DOHH2 (cell line): ENCODE measurements around the gene LVRN.

Experiments
- H3F3A ChIP-seq: fragments of 200-600 bp; sonication (generic), shearing (Covaris generic); 2 replicates; pipeline ENCODE4 v1.6.0; 2016; ENCODE audit warnings: antibody characterized with exemption, mild to moderate bottlenecking; ENCODE audit not compliant: control insufficient read depth, insufficient read depth
- H3K27ac ChIP-seq: fragments of 200-600 bp; sonication (generic); 2 replicates; pipeline ENCODE4 v1.5.1; 2014; ENCODE audit warnings: low read depth, mild to moderate bottlenecking, low read length, moderate library complexity
- H3K27me3 ChIP-seq: fragments of 200-600 bp; sonication (generic); 2 replicates; pipeline ENCODE4 v1.6.1; 2014; ENCODE audit warnings: mild to moderate bottlenecking, low read length, mixed read lengths; ENCODE audit not compliant: control insufficient read depth
- H3K36me3 ChIP-seq: fragments of 200-600 bp; sonication (generic); 2 replicates; pipeline ENCODE4 v1.6.1; 2014; ENCODE audit warnings: mild to moderate bottlenecking, low read length, moderate library complexity, mixed read lengths; ENCODE audit not compliant: control insufficient read depth
- H3K4me1 ChIP-seq: fragments of 200-600 bp; sonication (generic); 2 replicates; pipeline ENCODE4 v1.6.1; 2014; ENCODE audit warnings: mild to moderate bottlenecking, low read length, mixed read lengths; ENCODE audit not compliant: control insufficient read depth
- H3K4me2 ChIP-seq: fragments of 200-600 bp; sonication (generic); 2 replicates; pipeline ENCODE4 v1.6.0; 2014; ENCODE audit warnings: mild to moderate bottlenecking, low read length, moderate library complexity
- H3K4me3 ChIP-seq: fragments of 200-600 bp; sonication (generic); 2 replicates; pipeline ENCODE4 v1.5.1; 2014; ENCODE audit warnings: mild to moderate bottlenecking, low read length, mixed read lengths
- H3K79me2 ChIP-seq: fragments of 200-600 bp; sonication (generic); 2 replicates; pipeline ENCODE4 v1.6.1; 2014; ENCODE audit warnings: mild to moderate bottlenecking, low read length, mixed read lengths; ENCODE audit not compliant: control insufficient read depth
- H3K9me2 ChIP-seq: fragments of 200-600 bp; sonication (generic); replicated peaks from 2 replicates; pipeline ENCODE4 v1.6.1; 2014; ENCODE audit warnings: mild to moderate bottlenecking, low read length, mixed read lengths; ENCODE audit not compliant: control insufficient read depth
- H3K9me3 ChIP-seq: fragments of 200-600 bp; sonication (generic); 2 replicates; pipeline ENCODE4 v1.6.1; 2014; ENCODE audit warnings: antibody characterized with exemption, low read length, mixed read lengths; ENCODE audit not compliant: control insufficient read depth, insufficient read depth
- H4K20me1 ChIP-seq: fragments of 200-600 bp; sonication (generic); 2 replicates; pipeline ENCODE4 v1.6.0; 2014; ENCODE audit warnings: low read depth, mild to moderate bottlenecking, antibody characterized with exemption, low read length, moderate library complexity; ENCODE audit not compliant: control insufficient read depth, insufficient read depth
- CTCF ChIP-seq: fragments of 200-600 bp; sonication (generic); IDR thresholded peaks from one replicate; pipeline ENCODE4 v1.5.1; 2014; ENCODE audit warnings: antibody characterized with exemption, mild to moderate bottlenecking, low read depth, low read length; ENCODE audit not compliant: poor library complexity, severe bottlenecking
- EZH2phosphoT487 ChIP-seq: fragments of 200-600 bp; sonication (generic); IDR thresholded peaks from 2 replicates; pipeline ENCODE4 v1.6.1; 2017; ENCODE audit warnings: borderline replicate concordance, mild to moderate bottlenecking, antibody characterized with exemption, low read length, moderate library complexity, mixed read lengths

LVRN gene

GRCh38 chr5:116011046-116011445 lies 48.8 kb downstream of the LVRN start:
- Histone ChIP-seq H3K4me3 (no peak overlapping the region), H3K9me2 (no peaks in the 10 kb centered on the region), H4K20me1 (no peaks in the 10 kb centered on the region), H3K4me1 (no peaks in the 10 kb centered on the region), H3K36me3 (no peaks in the 10 kb centered on the region), H3F3A (no peaks in the 10 kb centered on the region), H3K79me2 (no peaks in the 10 kb centered on the region), H3K27me3 (no peaks in the 10 kb centered on the region), H3K4me2 (no peak overlapping the region), H3K9me3 (no peaks in the 10 kb centered on the region), H3K27ac (no peak overlapping the region)
- TF ChIP-seq CTCF (no peak), EZH2phosphoT487 (no peak)

- Histone ChIP-seq H3K9me3 (no peaks in the 10 kb centered on the region), H3K4me2 (no peak overlapping the region), H3K27ac (no peak overlapping the region), H3K27me3 (no peaks in the 10 kb centered on the region), H3K4me3 (no peak overlapping the region), H3K4me1 (no peaks in the 10 kb centered on the region), H4K20me1 (no peaks in the 10 kb centered on the region), H3K79me2 (no peaks in the 10 kb centered on the region), H3F3A (no peaks in the 10 kb centered on the region), H3K9me2 (no peaks in the 10 kb centered on the region), H3K36me3 (no peaks in the 10 kb centered on the region)
- TF ChIP-seq CTCF, result no peak
- TF ChIP-seq EZH2phosphoT487, result no peak
Measured at GRCh38 chr5:116013207-116013785, 51.0 kb downstream of the LVRN start.

- Histone ChIP-seq H3K4me3 (no peak overlapping the region), H4K20me1 (no peaks in the 10 kb centered on the region), H3K4me1 (no peaks in the 10 kb centered on the region), H3K27ac (no peak overlapping the region), H3K4me2 (no peak overlapping the region), H3K9me2 (no peaks in the 10 kb centered on the region), H3K36me3 (no peaks in the 10 kb centered on the region), H3K27me3 (no peaks in the 10 kb centered on the region), H3K79me2 (no peaks in the 10 kb centered on the region), H3F3A (no peaks in the 10 kb centered on the region), H3K9me3 (no peaks in the 10 kb centered on the region)
- TF ChIP-seq CTCF, result no peak
- no peak for TF ChIP-seq EZH2phosphoT487
Measured at GRCh38 chr5:116013936-116014335, 51.7 kb downstream of the LVRN start.

GRCh38 chr5:116023619-116024018 lies 61.3 kb downstream of the LVRN start:
- TF ChIP-seq CTCF, result no peak
- no peak for TF ChIP-seq EZH2phosphoT487

More at GRCh38 chr5:116023619-116024018, 61.3 kb downstream of the LVRN start:
- Histone ChIP-seq H3K27ac (no peak overlapping the region), H3F3A (no peaks in the 10 kb centered on the region), H3K9me3 (no peaks in the 10 kb centered on the region), H3K4me3 (no peak overlapping the region), H3K79me2 (no peaks in the 10 kb centered on the region), H3K36me3 (no peaks in the 10 kb centered on the region), H4K20me1 (no peaks in the 10 kb centered on the region), H3K4me1 (no peaks in the 10 kb centered on the region), H3K4me2 (no peak overlapping the region), H3K9me2 (no peaks in the 10 kb centered on the region), H3K27me3 (no peaks in the 10 kb centered on the region)
